ENCODE results near the gene ABHD17C. TPM values are rescaled to one million over a fixed set of nuclear protein-coding genes. Genes with fewer than 3 reads are reported as not detected.
A peak's percentile ranks its signal among the peaks of the same experiment; 100 is the strongest.

The ABHD17C gene
- total RNA-seq, 1 donor from 2014 or later, result 5.3 TPM

- Mint-ChIP-seq H3K4me3 (peak overlapping the region; percentile 87), H3K36me3 (ENCODE audit: low read depth) (peaks cover 2% of the 10 kb centered on the region), H3K9me3 (peaks cover 6% of the 10 kb centered on the region), H3K4me1 (peaks cover 17% of the 10 kb centered on the region), H3K27ac (no peak overlapping the region), H3K27me3 (peaks cover 37% of the 10 kb centered on the region)
- intact Hi-C loops (cut with micrococcal nuclease), result no loop called here
- no peak for DNase-seq
Observed at GRCh38 chr15:80697075-80697685, 2.1 kb downstream of the ABHD17C start.

GRCh38 chr15:80698676-80699075 is 3.6 kb downstream of the ABHD17C start:
- peaks cover 6% of the 10 kb centered on the region for H3K9me3 Mint-ChIP-seq
- H3K4me3 Mint-ChIP-seq, result no peak overlapping the region
- H3K27me3 Mint-ChIP-seq, result peaks cover 28% of the 10 kb centered on the region
- DNase-seq, result no peak
- intact Hi-C loops (cut with micrococcal nuclease), result no loop called here
- peaks cover 2% of the 10 kb centered on the region for H3K36me3 Mint-ChIP-seq (ENCODE audit: low read depth)
- H3K4me1 Mint-ChIP-seq, result peaks cover 17% of the 10 kb centered on the region
- H3K27ac Mint-ChIP-seq, result no peak overlapping the region

GRCh38 chr15:80699981-80700380 is 4.9 kb downstream of the ABHD17C start:
- no peak overlapping the region for H3K4me3 Mint-ChIP-seq
- intact Hi-C loops (cut with micrococcal nuclease), result no loop called here
- H3K27ac Mint-ChIP-seq, result no peak overlapping the region
- H3K36me3 Mint-ChIP-seq (ENCODE audit: low read depth), result peaks cover 2% of the 10 kb centered on the region
- peaks cover 6% of the 10 kb centered on the region for H3K9me3 Mint-ChIP-seq
- DNase-seq, result no peak
- peaks cover 19% of the 10 kb centered on the region for H3K27me3 Mint-ChIP-seq
- peaks cover 10% of the 10 kb centered on the region for H3K4me1 Mint-ChIP-seq

- Mint-ChIP-seq H3K9me3 (peaks cover 6% of the 10 kb centered on the region), H3K4me1 (peaks cover 4% of the 10 kb centered on the region), H3K27me3 (peaks cover 13% of the 10 kb centered on the region), H3K36me3 (ENCODE audit: low read depth) (peaks cover 2% of the 10 kb centered on the region), H3K27ac (no peak overlapping the region), H3K4me3 (no peak overlapping the region)
- intact Hi-C loops (cut with micrococcal nuclease), result no loop called here
- no peak for DNase-seq
Observed at GRCh38 chr15:80701676-80702311, 6.7 kb downstream of the ABHD17C start.

- intact Hi-C loops (cut with micrococcal nuclease), result no loop called here
- H3K4me3 Mint-ChIP-seq, result no peak overlapping the region
- no peaks in the 10 kb centered on the region for H3K4me1 Mint-ChIP-seq
- peaks cover 2% of the 10 kb centered on the region for H3K36me3 Mint-ChIP-seq (ENCODE audit: low read depth)
- no peak overlapping the region for H3K27ac Mint-ChIP-seq
- peaks cover 6% of the 10 kb centered on the region for H3K9me3 Mint-ChIP-seq
- no peak for DNase-seq
- H3K27me3 Mint-ChIP-seq, result peaks cover 10% of the 10 kb centered on the region
Observed at GRCh38 chr15:80703081-80703480, 8.0 kb downstream of the ABHD17C start.

GRCh38 chr15:80703965-80704364 is 8.9 kb downstream of the ABHD17C start:
- Mint-ChIP-seq H3K36me3 (ENCODE audit: low read depth) (no peaks in the 10 kb centered on the region), H3K27me3 (peaks cover 4% of the 10 kb centered on the region), H3K4me1 (no peaks in the 10 kb centered on the region), H3K4me3 (no peak overlapping the region), H3K27ac (no peak overlapping the region), H3K9me3 (peaks cover under 1% of the 10 kb centered on the region)
- DNase-seq, result no peak
- intact Hi-C loops (cut with micrococcal nuclease), result no loop called here

GRCh38 chr15:80706161-80706560 is 11.1 kb downstream of the ABHD17C start:
- no peaks in the 10 kb centered on the region for H3K9me3 Mint-ChIP-seq

GRCh38 chr15:80709542-80709941 is 14.4 kb downstream of the ABHD17C start:
- H3K27me3 Mint-ChIP-seq, result peaks cover 3% of the 10 kb centered on the region
- no peak overlapping the region for H3K27ac Mint-ChIP-seq
- DNase-seq, result no peak
- no peaks in the 10 kb centered on the region for H3K9me3 Mint-ChIP-seq
- H3K4me3 Mint-ChIP-seq, result no peak overlapping the region
- intact Hi-C loops (cut with micrococcal nuclease), result no loop called here
- peaks cover 24% of the 10 kb centered on the region for H3K4me1 Mint-ChIP-seq
- no peaks in the 10 kb centered on the region for H3K36me3 Mint-ChIP-seq (ENCODE audit: low read depth)

More at GRCh38 chr15:80706161-80706560, 11.1 kb downstream of the ABHD17C start:
- peaks cover 3% of the 10 kb centered on the region for H3K27me3 Mint-ChIP-seq
- intact Hi-C loops (cut with micrococcal nuclease), result no loop called here
- H3K4me3 Mint-ChIP-seq, result no peak overlapping the region
- H3K36me3 Mint-ChIP-seq (ENCODE audit: low read depth), result no peaks in the 10 kb centered on the region
- no peak overlapping the region for H3K27ac Mint-ChIP-seq
- DNase-seq, result no peak
- peaks cover 12% of the 10 kb centered on the region for H3K4me1 Mint-ChIP-seq

- Mint-ChIP-seq H3K4me3 (no peak overlapping the region), H3K4me1 (peaks cover 24% of the 10 kb centered on the region), H3K9me3 (no peaks in the 10 kb centered on the region), H3K27me3 (peaks cover 3% of the 10 kb centered on the region), H3K36me3 (ENCODE audit: low read depth) (no peaks in the 10 kb centered on the region), H3K27ac (peak overlapping the region; percentile 34)
- intact Hi-C loops (cut with micrococcal nuclease), result no loop called here
- DNase-seq, result peak; percentile 76
Observed at GRCh38 chr15:80710635-80711554, 15.8 kb downstream of the ABHD17C start.

GRCh38 chr15:80711886-80712285 is 16.8 kb downstream of the ABHD17C start:
- H3K9me3 Mint-ChIP-seq, result no peaks in the 10 kb centered on the region
- no peak for DNase-seq
- intact Hi-C loops (cut with micrococcal nuclease), result no loop called here
- no peaks in the 10 kb centered on the region for H3K36me3 Mint-ChIP-seq (ENCODE audit: low read depth)
- peaks cover 3% of the 10 kb centered on the region for H3K27me3 Mint-ChIP-seq
- no peak overlapping the region for H3K27ac Mint-ChIP-seq
- peaks cover 24% of the 10 kb centered on the region for H3K4me1 Mint-ChIP-seq
- H3K4me3 Mint-ChIP-seq, result no peak overlapping the region

GRCh38 chr15:80712956-80713355 is 17.8 kb downstream of the ABHD17C start:
- Mint-ChIP-seq H3K4me3 (no peak overlapping the region), H3K36me3 (ENCODE audit: low read depth) (no peaks in the 10 kb centered on the region), H3K9me3 (no peaks in the 10 kb centered on the region), H3K27ac (no peak overlapping the region), H3K27me3 (no peaks in the 10 kb centered on the region), H3K4me1 (peaks cover 24% of the 10 kb centered on the region)
- intact Hi-C loops (cut with micrococcal nuclease), result no loop called here
- no peak for DNase-seq

GRCh38 chr15:80721476-80721875 is 26.4 kb downstream of the ABHD17C start:
- Mint-ChIP-seq H3K27ac (no peak overlapping the region), H3K27me3 (peaks cover 2% of the 10 kb centered on the region), H3K9me3 (no peaks in the 10 kb centered on the region), H3K4me1 (peaks cover 2% of the 10 kb centered on the region), H3K36me3 (ENCODE audit: low read depth) (peaks cover 1% of the 10 kb centered on the region), H3K4me3 (no peak overlapping the region)
- DNase-seq, result no peak
- intact Hi-C loops (cut with micrococcal nuclease), result no loop called here

- intact Hi-C loops (cut with micrococcal nuclease), result no loop called here
- Mint-ChIP-seq H3K9me3 (no peaks in the 10 kb centered on the region), H3K4me3 (no peak overlapping the region), H3K36me3 (ENCODE audit: low read depth) (peaks cover 1% of the 10 kb centered on the region), H3K27me3 (peaks cover 2% of the 10 kb centered on the region), H3K27ac (no peak overlapping the region), H3K4me1 (peaks cover 2% of the 10 kb centered on the region)
- DNase-seq, result no peak
Observed at GRCh38 chr15:80722811-80723210, 27.7 kb downstream of the ABHD17C start.

- Mint-ChIP-seq H3K27ac (no peak overlapping the region), H3K36me3 (ENCODE audit: low read depth) (peaks cover 1% of the 10 kb centered on the region), H3K27me3 (no peaks in the 10 kb centered on the region), H3K4me3 (no peak overlapping the region), H3K9me3 (no peaks in the 10 kb centered on the region), H3K4me1 (no peaks in the 10 kb centered on the region)
- intact Hi-C loops (cut with micrococcal nuclease), result no loop called here
- DNase-seq, result no peak
Observed at GRCh38 chr15:80727196-80727595, 32.1 kb downstream of the ABHD17C start.
